ENCODE data around the gene GOLGB1.
A peak's percentile ranks its signal among the peaks of the same experiment; 100 is the strongest.
"Not testable (repeated sequence)": the region's sequence is repeated elsewhere in the genome, so short reads cannot be mapped to it uniquely, and the experiment has no call there.

The GOLGB1 gene

DNA sequence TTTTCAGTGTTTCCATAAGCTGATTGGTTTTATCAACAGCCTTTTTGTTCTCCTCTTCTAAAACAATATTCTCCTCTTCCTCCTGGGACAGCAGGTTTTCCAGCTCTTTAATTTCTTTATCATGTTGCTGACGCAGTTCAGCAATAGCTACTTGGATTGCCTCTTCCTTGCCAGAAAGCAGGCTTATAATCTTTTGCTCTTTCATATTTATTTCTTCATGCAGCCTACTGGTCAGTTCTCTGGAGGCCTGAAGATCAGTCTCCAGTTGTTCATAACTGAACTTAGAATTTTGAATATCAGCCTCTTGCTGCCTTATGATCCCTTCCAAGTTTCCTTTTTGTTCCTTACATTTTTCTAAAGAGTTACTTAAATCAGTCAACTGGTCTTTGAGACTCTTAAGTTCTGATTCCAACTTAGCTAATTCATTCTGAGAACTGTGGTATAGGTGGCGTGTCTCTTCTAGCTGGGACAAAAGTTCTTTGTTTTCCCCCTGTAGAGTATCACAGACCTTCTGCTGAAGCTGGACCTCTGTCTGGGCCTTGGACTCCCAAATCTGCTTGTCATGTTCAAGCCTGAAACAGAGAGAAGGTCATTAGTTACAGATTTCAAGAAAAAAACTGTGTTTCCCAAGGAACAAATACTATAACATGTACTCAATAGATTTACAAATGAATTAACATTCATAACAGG lies 57.4 kb downstream of the GOLGB1 start:
- H3K4me3 ChIP-seq (ENCODE audit: low read depth, low read length): no peak overlapping the region
- TF ChIP-seq, protein P1, sequence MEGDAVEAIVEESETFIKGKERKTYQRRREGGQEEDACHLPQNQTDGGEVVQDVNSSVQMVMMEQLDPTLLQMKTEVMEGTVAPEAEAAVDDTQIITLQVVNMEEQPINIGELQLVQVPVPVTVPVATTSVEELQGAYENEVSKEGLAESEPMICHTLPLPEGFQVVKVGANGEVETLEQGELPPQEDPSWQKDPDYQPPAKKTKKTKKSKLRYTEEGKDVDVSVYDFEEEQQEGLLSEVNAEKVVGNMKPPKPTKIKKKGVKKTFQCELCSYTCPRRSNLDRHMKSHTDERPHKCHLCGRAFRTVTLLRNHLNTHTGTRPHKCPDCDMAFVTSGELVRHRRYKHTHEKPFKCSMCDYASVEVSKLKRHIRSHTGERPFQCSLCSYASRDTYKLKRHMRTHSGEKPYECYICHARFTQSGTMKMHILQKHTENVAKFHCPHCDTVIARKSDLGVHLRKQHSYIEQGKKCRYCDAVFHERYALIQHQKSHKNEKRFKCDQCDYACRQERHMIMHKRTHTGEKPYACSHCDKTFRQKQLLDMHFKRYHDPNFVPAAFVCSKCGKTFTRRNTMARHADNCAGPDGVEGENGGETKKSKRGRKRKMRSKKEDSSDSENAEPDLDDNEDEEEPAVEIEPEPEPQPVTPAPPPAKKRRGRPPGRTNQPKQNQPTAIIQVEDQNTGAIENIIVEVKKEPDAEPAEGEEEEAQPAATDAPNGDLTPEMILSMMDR (IDR thresholded peaks at IDR 0.05; ENCODE audit: low read depth, low read length, missing control alignments): no peak
- no peak for DNase-seq (ENCODE audit: low read depth)

DNA sequence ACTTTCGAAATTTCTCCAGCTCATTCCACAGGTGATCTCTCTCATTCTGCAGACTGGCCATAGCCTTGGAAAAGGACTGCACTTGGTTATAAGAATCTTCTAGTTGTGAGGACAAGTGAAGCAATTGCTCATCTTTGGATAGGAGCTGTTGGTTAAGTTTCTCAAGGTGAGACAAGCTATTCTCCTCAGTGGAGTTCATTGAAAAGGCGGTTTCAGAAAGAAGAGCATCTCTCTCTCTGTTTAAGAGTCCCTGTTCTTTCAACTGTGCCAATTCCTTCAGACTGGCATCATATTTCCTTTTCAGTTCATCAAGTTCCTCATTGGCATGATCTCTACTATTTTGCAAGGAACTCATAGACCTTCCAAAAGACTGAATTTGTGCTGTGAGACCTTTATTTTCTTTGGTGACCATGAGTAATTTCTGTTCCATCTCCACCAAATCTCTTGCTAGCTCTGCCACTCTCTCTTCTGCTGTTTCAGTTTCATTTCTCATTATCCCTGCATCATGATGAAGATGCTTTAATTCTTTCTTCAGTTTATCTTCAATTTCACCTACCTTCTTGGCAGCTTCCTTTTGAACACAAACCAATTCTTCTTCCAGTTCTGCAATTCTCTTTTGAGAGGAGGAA lies 58.6 kb downstream of the GOLGB1 start:
- TF ChIP-seq, protein P1 (IDR thresholded peaks at IDR 0.05; ENCODE audit: low read depth, low read length, missing control alignments): no peak
- no peak overlapping the region for H3K4me3 ChIP-seq (ENCODE audit: low read depth, low read length)
- DNase-seq (ENCODE audit: low read depth): peak; percentile 18

DNA sequence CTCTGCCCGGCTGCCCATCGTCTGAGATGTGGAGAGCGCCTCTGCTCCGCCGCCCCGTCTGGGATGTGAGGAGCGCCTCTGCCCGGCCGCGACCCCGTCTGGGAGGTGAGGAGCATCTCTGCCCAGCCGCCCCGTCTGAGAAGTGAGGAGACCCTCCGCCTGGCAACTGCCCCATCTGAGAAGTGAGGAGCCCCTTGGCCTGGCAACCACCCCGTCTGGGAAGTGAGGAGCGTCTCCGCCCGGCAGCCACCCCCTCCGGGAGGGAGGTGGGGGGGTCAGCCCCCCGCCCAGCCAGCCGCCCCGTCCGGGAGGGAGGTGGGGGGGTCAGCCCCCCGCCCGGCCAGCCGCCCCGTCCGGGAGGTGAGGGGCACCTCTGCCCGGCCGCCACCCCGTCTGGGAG lies 60.8 kb downstream of the GOLGB1 start:
- not testable (repeated sequence) for DNase-seq (ENCODE audit: low read depth); H3K4me3 ChIP-seq (ENCODE audit: low read depth, low read length)

DNA sequence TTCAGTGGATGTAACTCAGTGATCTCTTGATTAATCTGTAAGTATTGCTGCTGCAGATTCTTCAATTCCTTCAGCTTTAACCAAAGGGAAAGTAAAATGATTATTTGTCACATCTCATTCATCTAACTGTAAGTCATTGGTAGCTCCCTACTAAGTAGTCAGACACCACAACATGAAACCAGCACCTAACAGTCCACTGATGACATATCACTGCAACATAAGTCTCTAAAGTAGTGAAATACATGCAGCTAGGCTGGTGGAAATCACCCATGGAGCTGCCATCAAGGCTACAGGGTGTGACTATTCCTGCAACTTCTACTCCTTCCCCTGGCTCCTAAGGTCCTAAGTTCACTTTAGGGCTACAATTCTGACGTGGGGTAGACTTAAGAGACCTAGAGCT lies 67.7 kb downstream of the GOLGB1 start:
- DNase-seq (ENCODE audit: low read depth): no peak
- H3K4me3 ChIP-seq (ENCODE audit: low read depth, low read length): no peak overlapping the region
- TF ChIP-seq, protein P1 (IDR thresholded peaks at IDR 0.05; ENCODE audit: low read depth, low read length, missing control alignments): no peak

DNA sequence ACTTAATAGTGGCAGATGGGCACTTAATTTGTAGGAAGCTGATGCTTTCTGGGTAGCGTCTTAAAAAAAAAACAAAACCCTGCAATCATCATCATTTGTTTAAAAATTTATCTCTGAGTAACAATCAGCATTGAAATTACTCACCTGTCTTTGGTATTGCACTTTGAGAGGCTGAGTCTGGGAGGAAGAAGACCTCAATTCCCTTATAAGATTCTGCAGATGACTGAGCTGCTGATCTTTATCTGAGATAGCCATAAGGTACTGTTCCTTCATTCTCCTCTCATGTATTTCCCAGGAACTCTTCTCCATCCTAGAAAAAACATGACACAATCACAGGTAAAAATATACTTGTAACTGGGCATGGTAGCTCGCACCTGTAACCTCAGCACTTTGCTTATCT lies 72.4 kb downstream of the GOLGB1 start:
- DNase-seq (ENCODE audit: low read depth): no peak
- TF ChIP-seq, protein P1 (IDR thresholded peaks at IDR 0.05; ENCODE audit: low read depth, low read length, missing control alignments): no peak

DNA sequence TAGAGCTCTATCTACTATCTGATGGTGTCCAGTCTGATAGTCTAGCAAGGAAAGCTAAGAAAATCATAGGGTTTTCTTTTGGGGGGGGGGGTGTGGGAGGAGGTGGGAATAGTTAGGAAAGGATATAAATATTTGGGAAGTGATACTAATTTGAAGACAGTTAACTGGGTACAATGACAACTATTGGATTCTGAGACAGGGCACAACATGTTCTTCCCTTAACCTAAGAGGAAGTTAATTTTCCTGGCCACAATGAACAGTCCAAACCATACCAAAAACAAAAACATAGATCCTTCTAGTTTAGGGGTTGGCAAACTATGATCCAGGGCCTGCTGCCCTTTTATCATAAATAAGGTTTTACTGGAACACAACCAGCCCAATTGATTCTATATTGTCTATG lies 78.9 kb downstream of the GOLGB1 start:
- no peak for DNase-seq (ENCODE audit: low read depth)
- TF ChIP-seq, protein P1 (IDR thresholded peaks at IDR 0.05; ENCODE audit: low read depth, low read length, missing control alignments): no peak
- no peak overlapping the region for H3K4me3 ChIP-seq (ENCODE audit: low read depth, low read length)

More for the DNA sequence above, 72.4 kb downstream of the GOLGB1 start:
- H3K4me3 ChIP-seq (ENCODE audit: low read depth, low read length): no peak overlapping the region

DNA sequence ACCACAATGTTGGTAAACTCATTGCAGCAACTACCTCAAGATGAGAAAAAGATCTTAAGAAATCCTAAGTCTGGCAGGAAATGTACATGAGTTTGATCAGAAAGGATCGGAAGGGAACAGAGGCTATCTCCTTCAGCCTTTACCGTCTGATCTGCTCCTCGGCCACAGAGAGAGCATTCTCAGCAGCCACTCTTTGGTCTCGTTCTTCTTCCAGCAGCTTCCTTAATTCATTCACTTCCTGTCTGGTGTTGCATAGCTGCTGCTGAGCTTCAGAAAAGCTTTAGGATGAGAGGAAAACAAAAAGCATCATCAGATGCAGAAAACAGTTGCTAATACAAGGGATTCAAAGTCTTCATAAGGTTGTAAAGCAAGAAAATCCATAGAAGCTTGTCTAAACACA lies 82.2 kb downstream of the GOLGB1 start:
- TF ChIP-seq, protein P1 (IDR thresholded peaks at IDR 0.05; ENCODE audit: low read depth, low read length, missing control alignments): no peak
- no peak for DNase-seq (ENCODE audit: low read depth)
- no peak overlapping the region for H3K4me3 ChIP-seq (ENCODE audit: low read depth, low read length)

Measured in GM12864 (cell line).